Smooth muscle cell (in vitro differentiated cells): ENCODE measurements around the gene RNF145. TPM values are rescaled to one million over a fixed set of nuclear protein-coding genes. Genes with fewer than 3 reads are reported as not detected.

Experiments
- DNase-seq: peaks from one replicate; lab custom pipeline; 2025; ENCODE audit not compliant: unreplicated experiment; lab: John Stamatoyannopoulos, UW
- H2AFZ ChIP-seq: fragments of 200-600 bp; sonication (generic); 2 replicates; pipeline ENCODE4 v1.6.0; 2016; ENCODE audit warnings: antibody characterized with exemption, low read depth, mild to moderate bottlenecking
- H3F3A ChIP-seq: fragments of 200-600 bp; sonication (generic); 2 replicates; pipeline ENCODE4 v1.6.0; 2017; ENCODE audit warnings: antibody characterized with exemption, low read depth
- H3K27ac ChIP-seq: fragments of 200-600 bp; sonication (generic); 2 replicates; pipeline ENCODE4 v1.5.1; 2016; ENCODE audit warnings: low read depth, mild to moderate bottlenecking
- H3K27me3 ChIP-seq: fragments of 200-600 bp; sonication (generic); 2 replicates; pipeline ENCODE4 v1.6.1; 2016; ENCODE audit warnings: low read depth, mild to moderate bottlenecking
- H3K36me3 ChIP-seq: fragments of 200-600 bp; sonication (generic); 2 replicates; pipeline ENCODE4 v1.5.1; 2016; ENCODE audit warnings: low read depth
- H3K4me1 ChIP-seq: fragments of 200-600 bp; sonication (generic); 2 replicates; pipeline ENCODE4 v1.5.1; 2016; ENCODE audit warnings: low read depth
- H3K4me2 ChIP-seq: fragments of 200-600 bp; sonication (generic); 2 replicates; pipeline ENCODE4 v1.6.0; 2016; ENCODE audit warnings: mild to moderate bottlenecking
- H3K4me3 ChIP-seq: fragments of 200-600 bp; sonication (generic); 2 replicates; pipeline ENCODE4 v1.5.1; 2016; ENCODE audit warnings: mild to moderate bottlenecking
- H3K79me2 ChIP-seq: fragments of 200-600 bp; sonication (generic); 2 replicates; pipeline ENCODE4 v1.6.0; 2016; ENCODE audit warnings: low read depth, mild to moderate bottlenecking
- H3K9ac ChIP-seq: fragments of 200-600 bp; sonication (generic); 2 replicates; pipeline ENCODE4 v1.6.0; 2016; ENCODE audit warnings: low read depth
- H3K9me3 ChIP-seq: fragments of 200-600 bp; sonication (generic); replicated peaks from 2 replicates; pipeline ENCODE4 v1.5.1; 2016; ENCODE audit warnings: low read depth
- H4K20me1 ChIP-seq: fragments of 200-600 bp; sonication (generic); 2 replicates; pipeline ENCODE4 v1.6.0; 2016; ENCODE audit warnings: low read depth
- CTCF ChIP-seq: fragments of 200-600 bp; sonication (generic); IDR thresholded peaks from 2 replicates; pipeline ENCODE4 v1.5.1; 2017; ENCODE audit warnings: borderline replicate concordance, mild to moderate bottlenecking, antibody characterized with exemption; ENCODE audit not compliant: insufficient read depth, poor library complexity, severe bottlenecking
- WGBS: methylation state at CpG from one replicate; pipeline ENCODE4 v1.1.7; 2016; ENCODE audit warnings: low lambda C conversion rate; 5-methylcytosine and 5-hydroxymethylcytosine counted together
- polyA plus RNA-seq: library from polyadenylated mRNA; unstranded; fragments of >200 nt; fragmentation: Nextera tagmentation; extraction: Ambion mirVana; gene quantifications from 2 replicates; pipeline ENCODE4 v1.2.1, GENCODE V29; 2016
- total RNA-seq: library from RNA; depleted of rRNA; stranded (reverse); fragments of >200 nt; gene quantifications from 2 replicates; pipeline ENCODE4 v1.2.3, GENCODE V29; 2014

RNF145 gene
- total and polyA plus RNA-seq, 2 experiments from 2014 or later: 24.3 to 74.3 TPM

- no peak overlapping the region for H3K9ac ChIP-seq
- TF ChIP-seq CTCF: no peak
- H3K4me2 ChIP-seq: no peak overlapping the region
- H3F3A ChIP-seq: peaks cover 27% of the 10 kb centered on the region
- WGBS: 99% methylated on average over 2 of the region's 2 CpGs
- no peaks in the 10 kb centered on the region for H3K36me3 ChIP-seq
- H3K79me2 ChIP-seq: peaks cover 10% of the 10 kb centered on the region
- peaks cover 36% of the 10 kb centered on the region for H4K20me1 ChIP-seq
- H2AFZ ChIP-seq: no peak overlapping the region
- H3K4me1 ChIP-seq: no peaks in the 10 kb centered on the region
- no peak for DNase-seq
- H3K9me3 ChIP-seq: no peaks in the 10 kb centered on the region
- H3K27ac ChIP-seq: no peak overlapping the region
- H3K27me3 ChIP-seq: no peaks in the 10 kb centered on the region
- no peak overlapping the region for H3K4me3 ChIP-seq
Observed at GRCh38 chr5:159155960-159156359, 53.4 kb downstream of the RNF145 start.

- WGBS: 86% methylated on average over 2 of the region's 2 CpGs
- H3K4me2 ChIP-seq: no peak overlapping the region
- DNase-seq: no peak
- H3K27me3 ChIP-seq: no peaks in the 10 kb centered on the region
- no peaks in the 10 kb centered on the region for H3K36me3 ChIP-seq
- no peak overlapping the region for H3K9ac ChIP-seq
- no peak overlapping the region for H3K27ac ChIP-seq
- peaks cover 15% of the 10 kb centered on the region for H3F3A ChIP-seq
- no peaks in the 10 kb centered on the region for H3K4me1 ChIP-seq
- H3K79me2 ChIP-seq: no peaks in the 10 kb centered on the region
- TF ChIP-seq CTCF: no peak
- no peak overlapping the region for H2AFZ ChIP-seq
- no peaks in the 10 kb centered on the region for H3K9me3 ChIP-seq
- no peak overlapping the region for H3K4me3 ChIP-seq
- H4K20me1 ChIP-seq: peaks cover 26% of the 10 kb centered on the region
Observed at GRCh38 chr5:159152876-159153275, 56.5 kb downstream of the RNF145 start.

GRCh38 chr5:159149085-159149484, 60.3 kb downstream of the RNF145 start:
- 96% methylated on average over 7 of the region's 7 CpGs for WGBS
- Histone ChIP-seq H3K27me3 (no peaks in the 10 kb centered on the region), H3F3A (no peaks in the 10 kb centered on the region), H4K20me1 (no peaks in the 10 kb centered on the region), H3K9ac (no peak overlapping the region), H3K79me2 (no peaks in the 10 kb centered on the region), H3K27ac (no peak overlapping the region), H2AFZ (no peak overlapping the region), H3K36me3 (no peaks in the 10 kb centered on the region), H3K4me1 (no peaks in the 10 kb centered on the region), H3K4me2 (no peak overlapping the region), H3K9me3 (no peaks in the 10 kb centered on the region), H3K4me3 (no peak overlapping the region)
- no peak for DNase-seq
- TF ChIP-seq CTCF: no peak

GRCh38 chr5:159147976-159148375, 61.4 kb downstream of the RNF145 start:
- no peaks in the 10 kb centered on the region for H3K36me3 ChIP-seq
- H3K27me3 ChIP-seq: no peaks in the 10 kb centered on the region
- H4K20me1 ChIP-seq: no peaks in the 10 kb centered on the region
- H3K4me1 ChIP-seq: no peaks in the 10 kb centered on the region
- H3K4me3 ChIP-seq: no peak overlapping the region
- H3K9me3 ChIP-seq: no peaks in the 10 kb centered on the region
- no peaks in the 10 kb centered on the region for H3F3A ChIP-seq
- DNase-seq: no peak
- WGBS: 100% methylated on average over 1 of the region's 1 CpG
- TF ChIP-seq CTCF: no peak
- H3K4me2 ChIP-seq: no peak overlapping the region
- H3K9ac ChIP-seq: no peak overlapping the region
- H3K27ac ChIP-seq: no peak overlapping the region
- H3K79me2 ChIP-seq: no peaks in the 10 kb centered on the region
- H2AFZ ChIP-seq: no peak overlapping the region
